Posterior vena cava (tissue), 2 donors: ENCODE data around the gene MRPL58. TPM values are rescaled to one million over a fixed set of nuclear protein-coding genes. Genes with fewer than 3 reads are reported as not detected.

Experiments used
- DNase-seq: peaks from one replicate; pipeline ENCODE4 v3.0.0-alpha.2; 2020; ENCODE audit warnings: low spot score
- intact Hi-C, 2 donors: fragments of 100-400 bp; cut with DNase I; formaldehyde crosslinking; loops; one replicate each; pipeline versions ENCODE4 v1.14.1 to v1.14.2; 2022 to 2023
- total RNA-seq, 2 donors: library from RNA; stranded (reverse); fragmentation: NEBNext Ultra II Directional; extraction: Animal tissue kit (Norgen Biotek cat#: 25700); gene quantifications; one replicate each; pipeline ENCODE4 v1.2.1, GENCODE V29; 2021
- donor health status: DM: yes; HTN: yes; CAD: no.
- donor health status: DM: yes; HTN: yes; CAD: no.

The MRPL58 gene
- total RNA-seq, 2 donors from 2014 or later = 23.3 to 23.5 TPM

- intact Hi-C loops = loop anchor here in 1 of 2 donors (10.0 kb wide), 1 partner anchor 142 kb away; the partner anchor contains the start of gene NUP85
- no peak for DNase-seq
Measured at GRCh38 chr17:75063201-75063600, 50.7 kb downstream of the MRPL58 start.

GRCh38 chr17:75063626-75064025 is 51.2 kb downstream of the MRPL58 start:
- DNase-seq = no peak
- intact Hi-C loops = loop anchor here in 1 of 2 donors (10.0 kb wide), 1 partner anchor 141 kb away; the partner anchor contains the start of gene NUP85

DNA sequence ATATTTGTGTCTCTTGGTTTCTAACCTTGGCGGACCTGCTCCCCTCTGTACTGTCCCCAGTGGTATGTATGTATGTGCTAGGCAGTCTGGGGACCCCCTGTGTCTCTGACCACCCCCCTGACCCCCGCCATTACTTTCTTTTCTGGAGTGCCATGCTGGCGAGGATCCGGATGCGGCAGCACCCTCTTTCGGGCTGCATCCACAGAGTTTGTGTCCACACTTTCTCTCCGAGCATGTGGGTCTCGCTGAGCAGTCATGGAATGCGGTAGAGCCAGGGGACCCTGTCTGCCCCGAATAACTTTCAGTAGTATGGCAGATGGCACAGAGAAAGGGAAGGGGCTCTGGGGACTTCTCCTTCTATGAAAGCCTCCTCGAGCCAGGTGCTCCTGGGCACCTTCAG is 51.6 kb downstream of the MRPL58 start:
- intact Hi-C loops = loop anchor here in 1 of 2 donors (10.0 kb wide), 1 partner anchor 141 kb away; the partner anchor contains the start of gene NUP85
- no peak for DNase-seq

DNA sequence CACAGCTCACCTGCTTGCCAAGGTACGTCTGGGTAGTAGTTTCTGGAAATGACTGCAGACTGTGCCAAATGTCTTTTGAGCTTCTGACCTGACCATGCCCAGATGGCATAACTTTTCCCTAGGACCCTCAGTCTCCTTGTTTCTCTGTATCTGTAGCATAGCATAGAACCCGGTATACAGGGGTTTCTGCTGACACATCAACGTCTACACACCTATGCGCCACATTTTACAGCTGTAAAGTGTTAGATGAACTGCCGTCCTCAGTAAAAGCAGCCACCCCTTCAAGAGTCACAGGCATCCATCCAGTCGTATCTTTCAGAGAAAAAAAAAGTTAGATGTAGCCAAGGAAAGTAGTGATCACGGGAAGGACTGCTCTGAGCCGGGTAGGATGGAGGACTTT is 52.0 kb downstream of the MRPL58 start:
- no peak for DNase-seq
- intact Hi-C loops = loop anchor here in 1 of 2 donors (10.0 kb wide), 1 partner anchor 140 kb away; the partner anchor contains the start of gene NUP85

DNA sequence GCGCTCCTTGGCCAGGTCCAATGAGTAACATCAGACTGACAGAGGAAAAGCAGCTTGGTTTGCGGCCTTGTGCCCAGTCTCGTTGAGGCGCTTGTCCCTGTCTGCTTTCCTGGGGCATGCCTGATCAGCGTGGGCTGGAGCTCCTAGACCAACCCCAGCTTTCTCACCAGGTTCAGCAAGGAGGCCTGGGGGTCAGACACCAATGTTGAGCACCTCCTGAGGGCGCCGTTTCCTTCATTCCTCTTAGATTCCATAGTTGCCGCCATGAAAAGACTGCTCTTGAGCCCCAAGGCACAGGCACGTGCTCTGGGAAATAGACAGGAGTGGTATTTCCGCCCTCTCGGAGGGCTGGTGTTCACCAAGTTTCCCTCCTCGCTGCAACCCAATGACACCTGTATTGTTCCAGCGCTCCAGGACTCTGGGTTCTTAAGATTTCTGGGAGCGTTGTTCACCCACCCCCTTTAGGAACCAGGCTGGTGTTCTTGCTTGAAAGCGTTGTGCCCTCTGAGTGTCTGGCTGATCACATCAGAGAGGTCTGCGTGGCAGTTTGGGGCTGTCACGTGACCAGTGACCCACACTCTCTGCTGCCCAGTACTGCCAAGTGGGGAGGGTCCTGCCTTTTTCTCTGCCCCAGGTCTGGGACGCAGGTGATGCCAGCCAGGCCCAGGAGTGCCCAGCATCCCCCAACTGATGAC is 52.5 kb downstream of the MRPL58 start:
- intact Hi-C loops = loop anchor here in 1 of 2 donors (10.0 kb wide), 1 partner anchor 140 kb away; the partner anchor contains the start of gene NUP85
- DNase-seq = no peak

- no peak for DNase-seq
- intact Hi-C loops = loop anchor here in 1 of 2 donors (10.0 kb wide), 1 partner anchor 139 kb away; the partner anchor contains the start of gene NUP85
Measured at GRCh38 chr17:75065562-75066151, 53.2 kb downstream of the MRPL58 start.

DNA sequence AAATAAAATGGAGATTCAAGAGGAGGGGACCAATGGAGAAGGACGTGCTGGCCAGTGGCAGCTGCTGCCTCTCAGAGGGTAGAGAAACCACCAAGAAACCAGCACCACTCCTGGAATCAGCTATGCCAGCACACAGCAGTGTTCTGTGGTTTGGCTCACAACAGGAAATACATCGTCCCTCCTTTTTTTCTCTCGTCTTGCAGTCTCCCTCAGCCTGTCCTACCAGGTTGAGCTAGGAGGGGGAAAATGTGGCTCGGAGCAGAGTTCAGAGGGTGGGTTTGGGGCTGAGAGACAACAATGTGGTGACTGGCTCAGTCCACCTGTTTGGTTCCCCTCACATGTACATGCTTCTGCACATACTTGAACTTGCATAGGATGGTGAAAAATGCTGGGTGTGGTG is 55.4 kb downstream of the MRPL58 start:
- intact Hi-C loops = loop anchor here in 1 of 2 donors (10.0 kb wide), 1 partner anchor 137 kb away; the partner anchor contains the start of gene NUP85
- no peak for DNase-seq

DNA sequence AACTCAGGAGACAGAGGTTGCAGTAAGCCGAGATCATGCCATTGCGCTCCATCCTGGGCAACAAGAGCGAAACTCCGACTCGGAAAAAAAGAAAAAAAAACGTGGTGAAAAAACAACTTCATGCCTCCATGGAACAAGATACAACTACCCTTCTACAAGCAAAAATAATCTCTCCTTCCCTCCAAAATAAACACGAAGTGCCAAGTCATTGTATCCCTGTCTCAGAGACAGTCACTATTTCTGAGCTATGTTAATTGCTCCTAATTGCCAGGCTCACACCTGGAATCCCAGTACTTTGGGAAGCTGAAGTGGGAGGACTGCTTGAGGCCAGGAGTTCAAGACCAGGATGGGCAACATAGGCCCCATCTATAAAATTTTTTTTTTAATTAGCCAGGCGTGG is 56.3 kb downstream of the MRPL58 start:
- DNase-seq = no peak

DNA sequence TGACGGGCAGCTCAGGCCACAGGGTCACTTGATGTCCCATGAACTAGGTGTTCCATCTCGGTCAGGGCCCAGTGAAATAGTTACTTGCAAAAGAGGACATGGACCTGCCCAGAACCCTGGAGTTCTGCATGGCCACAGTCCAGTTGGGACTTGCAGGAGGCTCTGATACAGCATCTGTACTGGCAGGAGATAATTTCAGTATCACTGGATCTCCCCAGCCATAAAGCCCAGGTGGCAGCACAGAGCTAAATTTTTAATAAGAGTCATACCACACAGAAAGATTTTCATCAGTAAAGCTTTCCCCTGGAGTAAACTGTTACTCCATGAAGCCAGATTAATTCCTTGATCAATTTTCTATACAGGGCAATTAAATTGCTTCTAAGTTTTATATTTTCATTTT is 57.3 kb downstream of the MRPL58 start:
- intact Hi-C loops = loop anchor here in 1 of 2 donors (10.0 kb wide), 1 partner anchor 135 kb away; the partner anchor contains the start of gene NUP85

More for the DNA sequence above, 56.3 kb downstream of the MRPL58 start:
- intact Hi-C loops = loop anchor here in 1 of 2 donors (10.0 kb wide), 1 partner anchor 136 kb away; the partner anchor contains the start of gene NUP85

More for the DNA sequence above, 57.3 kb downstream of the MRPL58 start:
- DNase-seq = no peak

Other genes starting within 250 kb of the MRPL58 start
- gene NAT9, start 236.3 kb upstream of the MRPL58 start, total RNA-seq = 10 to 100 TPM; 26.8 to 31.7 TPM
- gene GRIN2C, start 152.8 kb upstream of the MRPL58 start, total RNA-seq = under 1 TPM; 0.38 to 0.65 TPM
- 1 to 10 TPM; 3.3 to 6.2 TPM for gene FDXR, start 139.7 kb upstream of the MRPL58 start, total RNA-seq
- gene FADS6, start 119.0 kb upstream of the MRPL58 start, total RNA-seq = not detected
- gene USH1G, start 89.4 kb upstream of the MRPL58 start, total RNA-seq = not detected
- gene OTOP2, start 88.4 kb upstream of the MRPL58 start, total RNA-seq = not detected
- not detected for gene OTOP3, start 76.8 kb upstream of the MRPL58 start, total RNA-seq
- gene HID1, start 39.9 kb upstream of the MRPL58 start, total RNA-seq = 10 to 100 TPM; 11.7 to 13.0 TPM
- gene CDR2L, start 25.0 kb upstream of the MRPL58 start, total RNA-seq = 10 to 100 TPM; 17.4 to 26.0 TPM
- 100 to 1,000 TPM; 205 to 235 TPM for gene ATP5PD, start 34.3 kb downstream of the MRPL58 start, total RNA-seq
- 10 to 100 TPM; 23.0 to 25.0 TPM for gene KCTD2, start 34.6 kb downstream of the MRPL58 start, total RNA-seq
- 1 to 10 TPM; 6.1 to 8.1 TPM for gene SLC16A5, start 75.3 kb downstream of the MRPL58 start, total RNA-seq
- 1 to 10 TPM; 5.8 to 6.4 TPM for gene ARMC7, start 97.3 kb downstream of the MRPL58 start, total RNA-seq
- 10 to 100 TPM; 26.2 to 33.0 TPM for gene NT5C, start 119.1 kb downstream of the MRPL58 start, total RNA-seq
- 10 to 100 TPM; 20.1 to 22.3 TPM for gene JPT1, start 141.8 kb downstream of the MRPL58 start, total RNA-seq
- gene SUMO2, start 170.3 kb downstream of the MRPL58 start, total RNA-seq = 100 to 1,000 TPM; 221 to 238 TPM
- 10 to 100 TPM; 49.6 to 50.9 TPM for gene NUP85, start 193.0 kb downstream of the MRPL58 start, total RNA-seq
- 10 to 100 TPM; 28.0 to 32.4 TPM for gene GGA3, start 248.9 kb downstream of the MRPL58 start, total RNA-seq
- 10 to 100 TPM; 25.0 to 30.9 TPM for gene MRPS7, start 249.2 kb downstream of the MRPL58 start, total RNA-seq